GM19238 (cell line): ENCODE results near the gene FLVCR2.
"Not testable (repeated sequence)": the region's sequence is repeated elsewhere in the genome, so short reads cannot be mapped to it uniquely, and the experiment has no call there.

Experiments used
- DNase-seq: peaks from one replicate; pipeline ENCODE4 v3.0.0; 2011; ENCODE audit warnings: low spot score; ENCODE audit not compliant: insufficient read length

Gene FLVCR2

DNA sequence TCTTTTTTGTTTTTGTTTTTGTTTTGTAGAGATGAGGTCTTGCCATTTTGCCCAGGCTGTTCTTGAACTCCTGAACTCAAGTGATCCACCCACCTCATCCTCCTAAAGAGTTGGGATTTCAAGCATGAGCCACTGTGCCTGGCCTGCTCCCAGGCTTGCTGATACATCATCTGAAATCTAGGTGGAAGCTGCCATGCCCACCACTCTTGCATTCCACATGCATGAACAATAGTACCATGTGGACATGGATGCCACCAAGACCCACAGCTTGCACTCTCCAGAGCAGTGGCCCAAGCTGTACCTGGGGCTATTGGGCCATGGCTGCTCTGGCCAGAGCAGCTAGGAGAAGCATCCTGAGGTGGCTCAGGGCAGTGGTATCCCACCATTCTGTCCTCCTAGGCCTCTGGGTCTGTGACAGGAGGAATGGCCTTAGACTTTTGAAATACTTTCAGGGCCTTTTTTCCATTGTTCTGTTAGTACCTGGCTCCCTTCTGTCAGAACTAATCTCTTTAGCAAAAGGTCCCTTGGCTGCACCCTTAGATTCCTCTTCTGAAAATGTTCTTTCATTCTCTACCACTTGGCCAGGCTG is 13.7 kb downstream of the FLVCR2 start:
- DNase-seq = no peak

DNA sequence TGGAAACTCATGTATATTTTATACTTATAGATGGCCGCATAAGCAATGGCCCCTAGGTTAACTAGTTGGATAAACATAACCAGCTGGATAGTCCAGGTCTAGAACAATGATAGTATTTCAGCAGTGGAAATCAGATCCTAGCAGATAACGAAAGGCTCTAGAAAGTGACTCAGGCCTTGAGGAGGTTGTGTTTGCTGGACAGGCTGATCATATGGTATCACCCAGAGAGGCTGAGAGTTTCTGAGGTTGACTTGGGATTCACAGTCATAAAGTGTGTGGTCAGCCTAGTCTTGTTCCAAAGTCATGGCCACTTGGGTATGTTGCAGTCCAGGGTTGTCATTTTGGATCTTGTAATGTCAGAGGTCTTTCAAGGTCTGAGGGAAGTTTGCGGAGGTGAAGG is 16.8 kb downstream of the FLVCR2 start:
- no peak for DNase-seq

DNA sequence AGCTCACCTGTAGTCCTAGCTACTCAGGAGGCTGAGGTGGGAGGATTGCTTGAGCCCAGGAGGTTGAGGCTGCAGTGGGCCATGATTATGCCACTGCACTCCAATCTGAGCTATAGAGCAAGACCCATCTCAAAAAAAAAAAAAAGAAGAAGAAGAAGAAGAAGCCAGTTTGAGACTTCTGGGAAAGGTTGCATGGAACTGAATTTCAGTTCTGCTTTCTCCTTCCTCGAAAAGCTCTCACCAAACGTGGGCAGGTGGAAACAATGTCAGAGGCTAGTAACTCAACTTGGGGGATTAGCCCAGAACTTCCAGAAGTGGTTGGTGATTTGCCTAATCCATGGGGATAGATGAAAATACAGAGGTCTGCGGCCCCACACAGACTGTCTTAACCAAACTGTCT is 18.7 kb downstream of the FLVCR2 start:
- no peak for DNase-seq

DNA sequence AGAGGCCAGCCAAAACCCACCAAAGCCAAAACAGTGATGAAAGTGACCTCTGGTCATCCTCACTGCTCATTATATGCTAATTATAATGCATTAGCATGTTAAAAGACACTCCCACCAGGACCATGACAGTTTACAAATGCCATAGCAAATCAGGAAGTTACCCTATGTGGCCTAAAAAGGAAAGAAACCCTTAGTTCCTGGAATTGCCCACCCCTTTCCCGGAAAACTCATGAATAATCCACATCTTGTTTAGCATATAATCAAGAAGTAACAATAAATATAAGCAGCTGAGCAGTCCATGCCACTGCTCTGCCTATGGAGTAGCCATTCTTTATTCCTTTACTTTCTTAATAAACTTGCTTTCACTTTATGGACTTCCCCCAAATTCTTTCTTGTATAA is 21.7 kb downstream of the FLVCR2 start:
- not testable (repeated sequence) for DNase-seq

DNA sequence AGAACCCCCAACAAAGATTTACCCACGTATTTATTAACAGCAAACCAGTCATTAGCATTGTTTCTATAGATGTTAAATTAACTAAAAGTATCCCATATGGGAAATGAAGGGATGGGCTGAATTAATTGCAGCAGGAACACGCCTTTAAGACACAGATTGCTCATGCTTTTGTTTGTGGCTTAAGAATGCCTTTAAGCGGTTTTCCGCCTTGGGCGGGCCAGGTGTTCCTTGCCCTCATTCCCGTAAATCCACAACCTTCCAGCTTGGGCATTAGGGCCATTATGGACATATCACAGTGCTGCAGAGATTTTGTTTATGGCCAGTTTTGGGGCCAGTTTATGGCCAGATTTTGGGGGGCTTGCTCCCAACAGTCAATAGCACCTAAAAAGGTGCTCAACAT is 22.6 kb downstream of the FLVCR2 start:
- not testable (repeated sequence) for DNase-seq

DNA sequence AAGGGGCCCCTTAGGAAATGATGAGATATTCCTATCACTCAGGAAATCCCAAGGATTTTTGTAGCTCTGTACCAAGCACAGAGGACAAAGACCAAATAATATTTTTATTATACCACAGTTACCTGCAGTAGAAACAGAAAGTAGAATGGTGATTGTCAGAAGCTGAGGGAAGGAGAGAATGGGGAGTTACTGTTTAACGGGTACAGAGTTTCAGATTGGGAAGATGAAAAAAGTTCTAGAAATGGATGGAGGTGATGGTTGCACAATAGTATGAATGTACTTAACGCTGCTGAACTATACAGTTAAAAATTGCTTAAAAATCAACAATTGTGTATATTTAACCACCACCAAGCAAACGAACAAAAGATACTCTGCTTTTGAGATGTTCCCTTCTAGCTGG is 24.1 kb downstream of the FLVCR2 start:
- DNase-seq = no peak

DNA sequence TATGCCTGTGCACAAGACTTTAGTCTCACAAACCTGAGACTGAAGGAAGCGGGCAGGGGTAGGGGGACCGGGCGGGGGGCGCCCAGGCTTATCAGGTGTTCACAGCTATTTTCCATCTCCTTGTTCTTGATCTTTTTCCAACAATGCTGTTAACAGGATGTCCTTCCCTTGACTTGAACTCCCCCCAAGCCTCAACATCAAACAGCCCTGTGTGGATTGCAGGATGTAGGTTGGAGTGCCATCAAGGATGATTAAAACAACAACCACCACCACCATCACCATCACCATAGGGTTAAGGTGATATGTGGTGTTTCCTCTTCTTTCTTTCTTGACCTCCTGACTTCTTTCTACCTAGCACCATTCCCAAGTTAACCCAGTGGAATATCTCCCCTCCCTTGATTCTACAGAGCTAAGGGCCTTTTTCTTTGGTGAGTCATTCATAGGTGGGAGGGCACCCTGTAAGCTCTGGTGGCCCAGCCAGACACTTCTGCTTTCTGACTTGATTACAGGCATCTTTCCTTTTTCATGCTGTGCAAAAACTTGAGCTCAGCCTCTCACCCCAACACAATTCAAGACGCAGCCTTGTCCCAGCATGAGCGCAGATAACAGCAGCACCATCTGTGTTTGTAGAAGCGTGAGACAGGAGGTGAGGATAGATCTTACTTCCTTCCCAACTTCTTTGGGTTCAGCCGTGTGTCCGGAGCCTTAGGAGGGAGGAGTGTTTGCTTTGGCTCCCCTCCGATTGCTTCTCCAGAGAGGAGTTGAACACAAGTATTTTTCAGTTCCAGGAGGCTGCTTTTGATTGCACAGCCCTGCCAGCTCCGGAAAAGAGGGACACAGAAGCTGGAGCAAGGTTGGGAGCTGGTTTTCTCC is 26.8 kb downstream of the FLVCR2 start:
- no peak for DNase-seq

DNA sequence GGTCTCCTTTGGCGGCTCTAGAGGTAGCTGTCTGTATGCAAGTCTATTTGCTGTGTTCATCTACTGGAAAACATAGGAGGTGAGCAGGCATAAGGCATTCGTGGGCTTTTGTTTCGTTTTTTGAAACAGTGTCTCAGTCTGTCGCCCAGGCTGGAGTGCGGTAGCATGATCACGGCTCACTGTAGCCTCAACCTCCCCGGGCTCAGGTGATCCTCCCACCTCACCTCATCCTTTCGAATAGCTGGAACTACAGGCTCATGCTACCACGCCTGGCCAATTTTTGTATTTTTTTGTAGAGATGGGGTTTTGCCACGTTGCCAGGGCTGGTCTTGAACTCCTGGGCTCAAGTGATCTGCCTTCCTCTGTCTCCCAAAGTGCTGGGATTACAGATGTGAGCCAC is 27.5 kb downstream of the FLVCR2 start:
- no peak for DNase-seq

DNA sequence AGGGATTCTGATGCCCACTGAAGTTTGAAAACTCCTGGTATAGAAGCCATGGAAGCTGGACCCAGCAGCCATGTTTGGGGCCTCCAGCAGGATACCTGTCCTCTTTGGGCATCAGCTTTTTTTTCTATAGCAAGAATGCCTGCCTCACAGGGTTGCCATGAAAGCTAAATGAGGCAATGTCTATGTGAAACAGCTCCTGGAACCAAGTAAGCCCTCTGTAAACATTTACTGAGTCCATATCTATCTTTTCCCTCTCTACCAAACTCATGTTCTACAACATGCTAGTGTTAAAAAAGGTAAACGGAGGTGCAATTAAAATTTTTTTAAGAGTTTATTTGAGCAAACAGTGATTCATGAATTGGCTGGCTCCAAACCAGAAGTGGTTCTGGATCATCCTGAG is 28.6 kb downstream of the FLVCR2 start:
- DNase-seq = no peak

DNA sequence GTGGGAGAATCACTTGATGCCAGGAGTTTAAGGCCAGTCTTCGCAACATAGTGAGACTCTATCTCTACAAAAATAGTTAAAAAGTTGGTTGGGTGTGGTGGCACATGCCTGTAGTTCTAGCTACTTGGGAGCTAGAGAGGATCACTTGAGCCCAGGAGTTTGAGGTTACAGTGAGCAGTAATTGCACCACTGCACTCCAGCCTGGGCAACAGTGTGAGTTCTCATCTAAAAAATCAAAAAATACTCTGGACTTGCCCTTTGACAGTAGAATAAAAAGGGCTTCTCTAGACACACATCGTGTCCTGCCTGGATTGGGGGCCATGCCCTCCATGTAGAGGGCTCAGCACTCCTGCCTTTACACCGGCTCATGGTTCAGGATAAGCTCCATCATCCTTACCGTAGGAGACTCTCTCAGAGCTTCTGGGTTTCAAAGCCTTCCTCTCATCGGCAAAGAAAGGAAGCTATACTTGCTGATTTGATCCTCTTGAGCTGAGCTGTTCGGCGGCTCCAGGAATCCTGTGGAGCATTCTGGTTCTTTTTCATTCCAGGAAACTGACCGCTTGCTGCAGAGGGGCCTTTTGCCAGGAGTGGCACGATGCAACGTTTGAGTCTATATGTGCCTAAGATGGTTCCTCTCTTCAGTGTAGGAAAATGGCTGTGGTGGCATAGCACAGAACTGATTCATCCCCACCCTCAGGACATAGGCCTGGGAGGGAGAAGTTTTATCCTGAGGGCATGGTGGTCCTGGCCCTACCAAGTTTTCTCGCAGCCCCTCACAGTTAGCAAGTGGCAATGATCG is 29.6 kb downstream of the FLVCR2 start:
- DNase-seq = no peak

DNA sequence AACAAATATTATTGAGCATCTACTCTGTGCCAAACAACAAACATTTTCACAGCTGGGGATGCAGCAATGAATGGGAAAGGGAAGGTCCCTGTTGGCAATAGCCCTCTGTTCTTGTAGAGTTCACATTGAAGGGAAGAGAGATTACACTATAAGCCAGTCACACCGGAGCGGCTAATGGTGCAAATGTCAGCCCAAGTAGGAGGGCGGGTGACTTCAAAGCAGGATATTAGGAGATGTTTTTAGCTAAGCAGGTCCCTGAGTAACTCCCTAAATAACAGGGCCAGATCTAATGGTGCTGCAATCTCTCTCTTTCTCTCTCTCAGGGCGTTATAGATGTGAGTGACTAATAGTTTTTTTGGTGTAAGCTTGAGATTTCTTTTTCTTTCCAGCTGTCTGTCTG is 30.7 kb downstream of the FLVCR2 start:
- no peak for DNase-seq

DNA sequence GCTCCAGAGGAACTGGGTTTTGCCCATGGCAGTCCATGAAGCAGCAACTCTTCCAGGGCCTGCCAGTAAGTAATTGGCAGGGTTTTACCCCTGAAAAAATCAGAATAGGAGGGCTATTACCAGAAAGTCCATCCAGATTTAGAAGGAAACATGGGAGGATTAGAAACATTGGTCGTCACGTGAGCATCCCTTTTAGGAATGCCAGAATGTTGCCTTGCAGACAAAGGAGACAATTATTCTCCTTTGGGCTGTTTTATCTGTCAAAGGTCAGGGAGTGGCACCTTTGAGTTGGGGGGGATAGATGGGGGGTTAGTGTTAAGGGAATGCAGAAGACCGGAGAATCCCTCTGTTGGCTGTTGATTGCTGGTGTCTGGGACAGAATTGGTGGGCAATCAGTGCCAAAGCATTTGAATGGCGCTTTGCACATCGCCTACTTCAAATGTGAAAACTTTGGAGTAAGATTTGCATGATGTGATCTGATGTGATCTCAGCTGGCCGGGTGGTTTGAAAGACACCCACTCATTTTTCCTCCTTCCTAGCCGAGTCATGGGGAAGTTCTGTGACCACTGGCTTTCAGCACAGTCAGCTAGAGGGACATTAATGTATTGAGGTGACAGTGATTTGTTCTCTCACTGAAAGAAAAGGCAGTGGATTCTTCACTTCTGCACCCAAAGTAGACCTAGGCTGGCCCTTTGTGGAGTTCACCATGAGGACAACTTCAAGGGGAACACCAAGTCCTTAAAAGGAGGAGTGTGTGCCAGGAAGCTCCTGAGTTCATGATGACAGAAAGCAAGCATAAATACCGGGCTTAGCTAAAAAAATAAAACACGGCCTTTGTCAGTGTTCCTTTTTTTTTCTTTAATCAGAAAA is 31.4 kb downstream of the FLVCR2 start:
- no peak for DNase-seq

DNA sequence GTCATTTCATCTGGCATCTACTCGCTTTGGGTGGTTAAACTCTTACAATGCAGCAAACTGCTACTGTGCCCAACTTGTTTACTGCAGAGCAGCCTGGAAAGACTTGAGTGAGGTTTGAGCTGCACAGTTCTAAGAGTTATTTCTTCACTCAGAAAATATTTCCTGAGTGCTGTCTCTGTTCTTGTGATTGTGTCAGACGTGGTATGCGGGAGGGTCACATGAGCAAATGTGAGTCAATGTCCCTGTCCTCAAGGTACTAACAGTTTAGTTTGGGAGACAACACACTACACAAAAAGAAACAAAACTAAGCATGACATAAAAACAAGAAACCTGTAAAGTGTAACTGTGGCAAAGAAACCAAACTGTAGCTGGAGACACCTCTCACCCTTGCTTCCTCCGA is 32.4 kb downstream of the FLVCR2 start:
- no peak for DNase-seq

DNA sequence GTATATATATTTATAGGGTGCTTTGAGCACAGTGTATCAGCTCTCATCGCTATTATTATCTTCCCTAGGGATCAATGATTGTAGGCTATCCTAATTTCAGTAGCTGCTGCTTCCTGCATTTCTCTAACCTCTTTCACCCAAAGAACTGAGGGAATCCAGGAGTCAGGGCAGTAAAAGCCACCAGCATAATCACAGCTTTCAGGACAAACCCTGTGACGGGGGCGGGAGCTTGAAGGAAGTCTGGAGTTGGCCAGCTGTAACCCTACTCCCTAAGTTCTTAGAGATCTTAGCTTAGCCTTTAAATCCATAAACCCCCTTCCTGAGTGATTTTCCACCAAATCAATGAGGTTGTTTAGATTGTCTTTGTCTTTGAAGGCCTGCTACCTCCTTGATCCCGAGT is 33.7 kb downstream of the FLVCR2 start:
- no peak for DNase-seq

DNA sequence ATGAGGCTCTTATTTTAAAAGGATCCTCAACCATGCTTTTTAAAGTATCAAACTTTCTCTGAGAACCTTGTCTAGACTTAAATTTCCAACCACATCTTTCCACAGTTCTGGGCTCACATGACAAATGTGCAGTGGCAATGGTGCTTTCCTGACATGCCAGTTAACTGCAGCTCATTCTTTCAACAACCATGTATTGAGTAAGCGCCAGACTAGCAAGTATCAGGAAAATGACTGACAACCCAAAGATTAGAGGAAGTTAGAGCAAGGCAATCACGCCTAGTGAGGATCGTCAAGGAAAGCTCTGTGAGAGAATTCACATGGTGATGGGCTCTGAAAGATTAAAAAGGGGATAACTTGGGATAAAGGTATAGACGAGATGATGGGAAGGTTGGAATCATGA is 35.8 kb downstream of the FLVCR2 start:
- DNase-seq = no peak

DNA sequence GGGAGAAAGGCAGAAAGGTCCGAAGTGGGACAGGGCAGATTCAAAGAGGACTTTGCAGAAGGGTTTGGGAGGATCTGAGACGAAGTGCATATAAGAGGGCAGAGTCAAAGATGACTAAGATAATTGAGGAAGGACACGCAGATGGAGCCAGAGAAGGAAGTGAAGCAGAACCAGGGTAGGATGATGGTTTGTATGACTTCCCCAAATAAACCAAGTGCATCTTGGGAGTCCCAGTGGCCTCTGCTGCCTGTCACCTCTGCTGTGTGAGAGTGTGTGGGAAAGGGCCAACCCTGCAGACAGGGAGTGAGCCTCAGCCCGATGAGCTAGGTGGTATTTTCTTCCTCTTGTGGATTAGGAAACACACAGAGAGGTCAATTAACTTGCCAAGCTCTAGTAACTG is 36.8 kb downstream of the FLVCR2 start:
- DNase-seq = no peak

DNA sequence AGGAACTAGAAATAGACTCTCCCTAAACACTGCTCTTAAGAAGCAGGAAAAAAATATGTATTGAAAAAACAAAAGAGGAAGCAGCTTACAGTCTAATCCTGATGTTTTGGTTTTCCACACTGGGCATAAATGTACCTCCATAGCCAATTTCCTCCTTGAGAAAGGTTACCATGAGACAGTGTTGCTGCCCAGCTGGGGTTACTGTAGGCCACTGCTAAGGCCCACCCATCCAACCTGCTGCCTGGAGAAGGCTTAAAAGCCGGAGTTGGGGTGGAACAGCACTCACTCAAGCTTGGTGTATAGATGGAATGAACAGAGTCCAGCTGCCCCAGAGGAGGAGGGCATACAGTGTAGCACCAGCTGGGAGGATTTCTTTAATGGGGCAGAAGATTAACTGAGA is 41.1 kb downstream of the FLVCR2 start:
- DNase-seq = no peak

DNA sequence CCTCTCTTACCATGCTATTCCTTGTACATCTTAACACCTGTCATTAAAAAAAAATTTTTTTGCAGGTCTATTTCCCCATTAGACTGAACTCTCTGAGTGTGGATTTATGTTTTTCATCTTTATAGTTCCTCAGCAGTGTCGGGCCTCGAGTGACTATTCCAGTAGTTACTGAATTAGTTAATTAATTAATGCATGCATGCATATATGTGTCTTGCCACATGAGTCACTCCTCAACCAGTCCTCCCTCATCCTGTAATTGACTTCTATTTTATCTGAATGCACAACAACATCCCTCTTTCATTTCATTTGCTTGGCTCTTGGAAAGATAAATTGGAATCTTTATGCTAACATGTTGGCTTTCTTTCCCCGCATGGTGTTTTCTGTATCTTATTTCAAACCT is 46.6 kb downstream of the FLVCR2 start:
- DNase-seq = no peak

DNA sequence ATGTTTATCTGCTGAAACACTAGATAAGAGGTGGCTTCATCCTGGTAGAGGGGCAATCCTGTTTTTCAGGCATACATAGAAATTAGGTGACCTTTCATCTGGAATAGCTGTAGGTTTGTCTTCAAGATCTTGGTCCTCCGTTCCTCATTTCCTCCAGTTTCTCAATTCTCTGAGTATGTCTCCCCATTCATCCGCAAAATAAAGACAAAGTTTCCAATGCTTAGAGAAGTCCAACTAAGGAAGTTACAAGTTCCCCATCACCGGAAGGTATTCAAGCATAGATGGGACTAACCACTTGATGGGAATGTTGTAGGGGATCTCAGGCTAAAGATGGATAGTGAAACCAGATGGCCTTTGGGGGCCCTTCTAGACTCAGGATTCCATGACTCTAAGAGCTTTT is 48.0 kb downstream of the FLVCR2 start:
- no peak for DNase-seq

DNA sequence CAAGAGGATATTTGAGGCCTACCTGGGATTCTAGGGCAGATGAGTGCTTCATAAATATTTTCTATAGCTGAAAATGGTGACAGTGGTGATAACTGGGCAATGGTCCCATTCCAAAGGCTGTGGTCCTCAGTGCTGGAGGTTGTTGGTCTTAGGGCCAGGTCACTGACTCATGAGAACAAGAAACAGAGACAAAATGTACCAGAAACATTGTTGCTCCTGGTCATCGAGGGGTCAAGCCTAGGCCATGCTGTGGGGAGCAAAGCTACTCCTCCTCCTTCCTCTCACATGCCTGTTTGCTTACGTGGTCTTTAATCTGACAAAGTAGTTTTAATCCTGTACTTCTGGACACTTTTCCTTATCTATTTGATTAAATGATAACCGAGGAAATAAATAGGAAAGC is 48.4 kb downstream of the FLVCR2 start:
- no peak for DNase-seq

DNA sequence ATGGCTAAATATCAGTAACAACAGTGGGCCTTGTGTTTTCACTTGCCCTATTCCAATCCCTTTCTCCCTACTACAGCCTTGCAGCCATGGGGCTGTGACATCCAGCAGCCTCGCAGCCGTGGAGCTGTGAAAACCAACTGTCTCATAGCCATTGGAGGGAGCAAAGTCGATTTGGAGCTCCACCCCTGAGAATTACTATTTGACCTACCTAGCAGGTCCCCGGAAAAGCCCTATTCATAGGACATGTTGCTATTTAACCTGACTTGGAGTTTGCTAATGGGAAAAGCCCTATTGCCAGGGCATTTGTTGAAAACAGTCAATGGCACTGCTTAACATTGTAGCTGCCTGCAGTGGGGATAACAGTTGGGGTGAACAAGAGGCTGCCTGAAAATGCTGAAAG is 49.0 kb downstream of the FLVCR2 start:
- DNase-seq = no peak
